SK-N-MC (cell line): Measurements from ENCODE around the gene FAM3B.

ENCODE experiments used
- DNase-seq: peaks from one replicate; pipeline ENCODE4 v3.0.0-alpha.2; 2011; ENCODE audit warnings: low read depth, low spot score
- H3K27ac ChIP-seq: fragments of 200-600 bp; sonication (generic); 2 replicates; pipeline ENCODE4 v1.5.1; 2016; ENCODE audit warnings: mixed run types
- H3K36me3 ChIP-seq: fragments of 200-600 bp; sonication (generic); 2 replicates; pipeline ENCODE4 v1.6.1; 2017; ENCODE audit warnings: antibody characterized with exemption, low read length, mixed read lengths; ENCODE audit not compliant: insufficient read depth
- H3K4me3 ChIP-seq: fragments of 200-600 bp; sonication (generic); 2 replicates; pipeline ENCODE4 v1.5.1; 2016
- H3K9ac ChIP-seq: fragments of 200-600 bp; sonication (generic); 2 replicates; pipeline ENCODE4 v1.8.0; 2017; ENCODE audit warnings: mixed run types, mixed read lengths; ENCODE audit not compliant: insufficient read length
- H3K9me3 ChIP-seq: fragments of 200-600 bp; sonication (generic); 2 replicates; pipeline ENCODE4 v1.6.1; 2017; ENCODE audit warnings: low read depth, mild to moderate bottlenecking, antibody characterized with exemption, low read length, moderate library complexity, mixed read lengths
- EZH2 ChIP-seq: fragments of 200-600 bp; sonication (generic); IDR thresholded peaks from one replicate; pipeline ENCODE4 v1.6.1; 2017; ENCODE audit warnings: antibody characterized with exemption
- FOXP2 ChIP-seq: optimal IDR thresholded peaks from 2 replicates; pipeline ENCODE3; 2011; ENCODE audit warnings: mild to moderate bottlenecking, moderate library complexity; ENCODE audit not compliant: insufficient read depth; ENCODE audit errors: extremely low read length, control extremely low read depth
- POLR2AphosphoS5 ChIP-seq: IDR thresholded peaks from 2 replicates; pipeline ENCODE4 v1.6.1; 2012; ENCODE audit warnings: mild to moderate bottlenecking, low read depth, low read length, borderline replicate concordance

The FAM3B gene

DNA sequence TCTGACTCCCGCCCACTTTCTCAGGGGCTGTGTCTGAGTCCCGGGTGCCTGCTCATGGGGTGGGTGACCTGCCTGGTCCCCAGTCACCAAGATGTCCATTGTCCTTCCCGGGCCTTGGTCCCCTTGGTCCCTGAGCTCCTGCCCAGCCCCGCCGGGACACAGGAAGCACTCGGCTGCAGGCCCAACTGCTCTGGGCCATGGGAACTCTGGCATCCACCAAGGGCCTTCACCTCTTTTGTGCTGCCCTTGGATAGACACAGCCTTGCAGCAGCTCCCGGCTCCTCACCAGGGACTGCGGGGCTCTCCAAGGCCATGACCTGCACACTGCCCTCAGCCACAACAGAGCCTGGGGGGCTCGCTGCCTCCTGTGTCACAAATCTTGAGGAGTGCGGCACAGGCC is 87.4 kb downstream of the FAM3B start:
- no peak for DNase-seq

DNA sequence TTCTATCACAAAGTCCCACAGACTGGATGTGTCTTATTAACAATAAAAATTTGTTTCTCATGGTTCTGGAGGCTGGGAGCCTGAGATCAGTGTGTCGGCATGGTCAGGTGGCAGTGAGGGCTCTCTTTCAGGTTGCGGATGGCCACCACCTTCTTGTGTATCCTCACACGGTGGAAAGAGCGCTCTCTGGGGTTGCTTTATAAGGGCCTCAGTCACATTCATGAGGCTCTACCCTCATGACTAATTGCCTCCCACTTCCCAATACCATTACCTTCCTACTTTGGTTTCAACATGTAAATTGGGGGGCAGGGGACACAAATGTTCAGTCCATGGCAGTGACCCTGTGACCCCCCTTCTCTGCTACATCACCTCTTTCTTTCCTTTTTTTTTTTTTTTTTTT is 88.7 kb downstream of the FAM3B start:
- Histone ChIP-seq H3K9me3 (no peaks in the 10 kb centered on the region), H3K9ac (no peak overlapping the region), H3K27ac (no peak overlapping the region), H3K36me3 (no peaks in the 10 kb centered on the region), H3K4me3 (no peak overlapping the region)
- no peak for TF ChIP-seq EZH2
- no peak for TF ChIP-seq POLR2AphosphoS5
- DNase-seq = no peak

More for the DNA sequence above, 87.4 kb downstream of the FAM3B start:
- H3K27ac ChIP-seq = no peak overlapping the region
- H3K9me3 ChIP-seq = no peaks in the 10 kb centered on the region
- no peaks in the 10 kb centered on the region for H3K36me3 ChIP-seq
- H3K4me3 ChIP-seq = no peak overlapping the region
- no peak overlapping the region for H3K9ac ChIP-seq
- TF ChIP-seq POLR2AphosphoS5 = no peak
- TF ChIP-seq EZH2 = no peak
- no peak for TF ChIP-seq FOXP2

DNA sequence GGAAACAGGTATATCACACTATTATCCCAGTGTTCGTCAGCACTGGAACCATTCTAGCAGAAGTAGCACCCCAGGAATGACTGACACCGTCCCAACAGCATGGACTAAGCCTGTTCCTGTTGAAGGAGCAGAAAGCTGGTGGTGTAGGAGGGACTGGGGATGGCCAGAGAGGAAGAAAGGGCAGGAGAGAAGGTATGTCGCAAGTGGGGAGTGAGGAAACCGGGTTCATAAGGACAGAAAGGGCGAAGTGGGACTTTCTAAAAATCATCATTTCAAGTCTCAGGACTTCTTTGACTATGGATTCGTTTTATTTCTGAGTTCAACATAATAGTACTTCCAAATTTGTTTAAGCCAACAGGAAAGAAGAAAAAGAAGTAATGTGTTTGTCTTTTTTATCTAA is 89.7 kb downstream of the FAM3B start:
- no peak overlapping the region for H3K4me3 ChIP-seq
- DNase-seq = no peak
- no peaks in the 10 kb centered on the region for H3K9me3 ChIP-seq
- TF ChIP-seq POLR2AphosphoS5 (no peak), EZH2 (no peak), FOXP2 (no peak)
- no peak overlapping the region for H3K9ac ChIP-seq
- no peaks in the 10 kb centered on the region for H3K36me3 ChIP-seq
- no peak overlapping the region for H3K27ac ChIP-seq
